Measurements from ENCODE around the gene CFC1B. TPM values are rescaled to one million over a fixed set of nuclear protein-coding genes. Genes with fewer than 3 reads are reported as not detected.
"Not testable (repeated sequence)": the region's sequence is repeated elsewhere in the genome, so short reads cannot be mapped to it uniquely, and the experiment has no call there.

CFC1B gene
- polyA plus RNA-seq, 1 experiment: not detected

DNA sequence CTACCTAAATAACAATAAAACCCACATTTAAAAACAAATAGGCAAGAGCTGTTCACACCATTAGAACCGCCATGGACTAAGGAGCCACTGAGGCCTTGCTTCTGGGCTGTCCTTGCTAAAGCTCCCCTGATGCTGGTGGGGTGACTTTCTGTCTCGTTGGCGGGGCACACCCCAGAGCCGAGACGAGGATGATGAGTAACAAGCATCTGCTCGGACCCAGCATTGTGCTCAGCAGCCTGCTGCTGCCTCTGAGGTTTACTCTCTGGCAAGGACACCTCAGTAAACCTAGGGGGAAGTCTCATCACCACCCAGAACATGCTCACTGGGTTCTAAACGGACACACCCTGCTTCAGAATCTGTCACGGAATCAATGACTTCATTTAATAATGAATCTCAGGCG lies 10.7 kb downstream of the CFC1B start:
- H3K9me3 ChIP-seq (ENCODE audit: control insufficient read depth, insufficient read depth, low read length); DNase-seq (ENCODE audit: low read depth, low spot score); H3K27me3 ChIP-seq (ENCODE audit: control insufficient read depth, insufficient read depth, low read length); POLR2A ChIA-PET; CTCF ChIA-PET; H3K4me3 ChIP-seq (ENCODE audit: low read depth, low read length); H3K27ac ChIP-seq (ENCODE audit: low read depth, low read length): not testable (repeated sequence)

DNA sequence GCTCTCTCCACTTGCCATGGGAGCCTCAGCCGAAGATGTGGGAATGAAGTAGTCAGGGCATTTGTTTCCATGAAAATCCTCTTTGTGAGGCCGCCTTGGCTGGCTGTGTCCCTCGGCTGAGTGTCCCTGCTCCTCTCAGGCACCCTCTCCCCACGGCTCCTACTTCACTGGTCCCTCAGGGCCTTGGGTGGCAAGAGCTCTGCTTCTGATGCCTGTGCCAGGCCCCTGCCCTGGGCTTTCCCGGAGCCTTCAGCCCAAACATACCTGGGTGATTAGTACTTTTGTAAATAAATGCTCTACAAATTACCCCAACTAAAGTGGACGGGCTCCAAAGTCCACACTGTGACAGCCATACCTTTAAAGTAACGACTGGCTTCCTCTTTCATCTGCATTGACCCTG lies 15.6 kb downstream of the CFC1B start:
- H3K9me3 ChIP-seq (ENCODE audit: control insufficient read depth, insufficient read depth, low read length); H3K27me3 ChIP-seq (ENCODE audit: control insufficient read depth, insufficient read depth, low read length); CTCF ChIA-PET; H3K27ac ChIP-seq (ENCODE audit: low read depth, low read length); DNase-seq (ENCODE audit: low read depth, low spot score); H3K4me3 ChIP-seq (ENCODE audit: low read depth, low read length); POLR2A ChIA-PET: not testable (repeated sequence)

DNA sequence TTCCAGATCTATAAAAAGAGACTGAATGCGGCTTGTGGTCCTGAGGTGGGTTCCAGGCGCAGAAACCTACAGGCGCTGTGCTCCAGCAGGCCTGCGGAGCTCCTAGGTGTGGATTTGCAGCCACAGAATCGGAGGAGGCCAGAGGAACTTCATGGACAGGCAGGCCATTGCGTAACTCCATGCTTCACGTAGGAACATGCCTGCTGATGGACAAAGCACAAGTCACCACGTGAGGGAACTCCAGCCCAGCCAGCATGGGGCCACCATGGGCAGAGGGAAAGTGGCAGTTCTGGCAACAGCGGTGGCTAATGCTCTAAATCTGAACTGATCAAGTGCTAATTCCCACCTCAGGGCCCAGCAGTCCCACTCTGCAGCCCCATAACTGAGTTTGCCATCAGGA lies 17.2 kb downstream of the CFC1B start:
- H3K4me3 ChIP-seq (ENCODE audit: low read depth, low read length); H3K9me3 ChIP-seq (ENCODE audit: control insufficient read depth, insufficient read depth, low read length); H3K27me3 ChIP-seq (ENCODE audit: control insufficient read depth, insufficient read depth, low read length); H3K27ac ChIP-seq (ENCODE audit: low read depth, low read length); CTCF ChIA-PET; DNase-seq (ENCODE audit: low read depth, low spot score); POLR2A ChIA-PET: not testable (repeated sequence)

DNA sequence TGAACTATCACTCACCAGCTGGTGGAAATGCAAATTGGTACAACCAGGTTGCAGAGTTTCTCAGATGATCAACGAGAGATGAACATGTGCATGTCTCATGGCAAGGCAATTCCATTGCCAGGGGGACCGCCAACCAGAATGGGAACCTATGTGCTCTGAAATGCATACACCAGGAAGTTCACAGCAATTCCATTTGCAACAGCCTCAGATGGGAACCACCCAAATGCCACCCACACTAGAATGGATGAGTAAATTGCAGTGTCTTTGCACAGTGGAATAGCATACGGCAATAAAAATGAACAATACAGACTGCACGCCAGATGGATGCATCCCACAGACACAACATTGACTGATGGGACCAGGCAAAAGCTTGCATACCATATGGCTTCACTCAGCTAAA lies 21.8 kb downstream of the CFC1B start:
- H3K27ac ChIP-seq (ENCODE audit: low read depth, low read length); H3K4me3 ChIP-seq (ENCODE audit: low read depth, low read length); H3K27me3 ChIP-seq (ENCODE audit: control insufficient read depth, insufficient read depth, low read length); CTCF ChIA-PET; DNase-seq (ENCODE audit: low read depth, low spot score); POLR2A ChIA-PET; H3K9me3 ChIP-seq (ENCODE audit: control insufficient read depth, insufficient read depth, low read length): not testable (repeated sequence)

DNA sequence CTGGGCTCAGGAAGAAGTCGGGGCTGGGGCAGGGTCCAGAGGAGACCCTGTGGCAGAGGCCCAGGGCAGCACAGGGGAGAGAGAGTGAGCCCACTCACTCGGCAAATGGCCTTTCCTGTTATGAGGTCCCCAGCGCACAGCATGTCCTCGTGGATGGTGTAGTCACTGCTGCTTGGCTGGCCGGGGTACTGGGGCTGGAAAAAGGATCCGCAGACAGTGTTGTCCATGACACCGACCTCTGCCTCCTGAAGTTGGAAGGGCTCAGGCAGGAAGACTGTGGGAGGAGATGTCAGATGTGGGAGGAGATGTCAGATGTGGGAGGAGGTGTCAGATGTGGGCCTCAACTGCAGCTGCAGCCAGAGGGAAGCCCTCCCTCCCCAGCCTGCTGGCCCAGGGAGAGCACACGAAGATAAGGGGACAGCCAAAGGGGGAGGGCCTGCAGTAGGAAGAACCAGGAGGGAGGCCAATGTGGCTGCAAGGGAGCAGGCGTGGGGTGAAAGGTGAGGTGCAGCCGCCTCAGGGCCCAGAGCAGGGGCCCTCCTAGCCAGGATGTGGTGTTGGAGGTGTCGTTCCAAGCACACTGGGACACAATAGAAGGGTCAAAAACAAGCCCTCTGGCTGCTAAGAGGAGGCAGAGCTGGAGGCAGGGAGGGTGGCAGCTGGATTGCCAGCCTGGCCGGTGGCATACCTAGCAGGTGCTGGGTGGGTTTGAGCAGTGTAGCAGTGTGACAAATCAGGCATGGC lies 22.9 kb downstream of the CFC1B start:
- CTCF ChIA-PET; H3K27me3 ChIP-seq (ENCODE audit: control insufficient read depth, insufficient read depth, low read length); H3K27ac ChIP-seq (ENCODE audit: low read depth, low read length); POLR2A ChIA-PET; H3K4me3 ChIP-seq (ENCODE audit: low read depth, low read length); DNase-seq (ENCODE audit: low read depth, low spot score); H3K9me3 ChIP-seq (ENCODE audit: control insufficient read depth, insufficient read depth, low read length): not testable (repeated sequence)

DNA sequence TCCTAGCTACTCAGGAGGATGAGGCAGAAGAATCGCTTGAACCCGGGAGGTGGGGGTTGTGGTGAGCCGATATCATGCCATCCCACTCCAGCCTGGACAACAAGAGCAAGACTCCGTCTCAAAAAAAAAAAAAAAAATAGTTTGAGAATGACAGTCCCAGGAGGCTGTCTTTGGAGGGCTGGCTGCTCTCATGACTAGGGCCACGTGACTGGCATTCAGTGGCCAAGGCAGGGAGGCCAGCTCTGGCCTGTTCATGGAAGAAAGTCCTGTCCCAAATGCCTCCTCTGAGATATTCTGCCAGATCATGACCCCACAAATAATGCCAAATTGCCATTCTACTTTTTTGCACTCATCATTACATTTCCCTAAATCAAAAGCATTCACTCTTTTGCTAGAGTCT lies 24.0 kb downstream of the CFC1B start:
- POLR2A ChIA-PET; H3K4me3 ChIP-seq (ENCODE audit: low read depth, low read length); DNase-seq (ENCODE audit: low read depth, low spot score): not testable (repeated sequence)

DNA sequence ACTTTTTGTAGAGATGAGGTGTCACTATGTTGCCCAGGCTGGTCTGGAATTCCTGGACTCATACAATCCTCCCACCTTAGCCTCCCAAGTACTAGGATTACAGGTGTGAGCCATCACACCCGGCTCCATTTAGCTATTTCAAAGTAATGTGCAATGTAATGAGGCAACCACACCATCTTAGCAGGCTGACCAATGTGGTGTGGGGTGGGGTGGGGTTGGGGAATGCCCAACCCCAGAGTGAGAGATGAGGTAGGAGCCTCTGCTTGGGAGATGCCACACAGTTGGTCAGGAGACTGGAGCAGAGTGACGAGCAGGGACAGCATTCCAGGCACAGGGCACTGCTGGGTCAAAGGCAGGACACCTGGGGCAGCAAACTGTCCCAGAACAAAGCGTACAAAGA lies 27.4 kb downstream of the CFC1B start:
- H3K27me3 ChIP-seq (ENCODE audit: control insufficient read depth, insufficient read depth, low read length); H3K27ac ChIP-seq (ENCODE audit: low read depth, low read length); DNase-seq (ENCODE audit: low read depth, low spot score); CTCF ChIA-PET; H3K9me3 ChIP-seq (ENCODE audit: control insufficient read depth, insufficient read depth, low read length); H3K4me3 ChIP-seq (ENCODE audit: low read depth, low read length); POLR2A ChIA-PET: not testable (repeated sequence)

More for the DNA sequence above, 24.0 kb downstream of the CFC1B start:
- CTCF ChIA-PET; H3K27ac ChIP-seq (ENCODE audit: low read depth, low read length); H3K27me3 ChIP-seq (ENCODE audit: control insufficient read depth, insufficient read depth, low read length); H3K9me3 ChIP-seq (ENCODE audit: control insufficient read depth, insufficient read depth, low read length): not testable (repeated sequence)

DNA sequence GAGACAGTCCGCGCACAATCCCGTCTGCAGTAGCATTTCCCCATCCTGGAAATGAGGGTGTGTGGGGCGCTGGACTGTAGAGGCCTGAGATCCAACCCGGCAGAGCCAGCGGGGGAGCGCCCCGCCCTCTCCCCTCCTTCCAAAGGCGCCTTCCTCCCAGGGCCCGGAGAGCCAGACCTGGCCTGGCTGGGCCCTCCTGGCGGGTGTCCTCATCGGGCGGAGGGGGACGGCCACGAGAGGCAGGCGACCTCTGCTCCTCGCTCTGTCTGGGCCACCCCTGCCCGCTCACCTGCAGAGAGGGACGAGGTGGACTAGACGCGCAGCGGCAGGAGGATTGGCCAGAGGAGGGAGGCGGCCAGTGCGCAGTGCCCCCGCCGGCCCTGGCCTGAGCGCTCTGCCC lies 28.5 kb downstream of the CFC1B start:
- H3K4me3 ChIP-seq (ENCODE audit: low read depth, low read length); CTCF ChIA-PET; DNase-seq (ENCODE audit: low read depth, low spot score); H3K27me3 ChIP-seq (ENCODE audit: control insufficient read depth, insufficient read depth, low read length); H3K27ac ChIP-seq (ENCODE audit: low read depth, low read length); POLR2A ChIA-PET; H3K9me3 ChIP-seq (ENCODE audit: control insufficient read depth, insufficient read depth, low read length): not testable (repeated sequence)

DNA sequence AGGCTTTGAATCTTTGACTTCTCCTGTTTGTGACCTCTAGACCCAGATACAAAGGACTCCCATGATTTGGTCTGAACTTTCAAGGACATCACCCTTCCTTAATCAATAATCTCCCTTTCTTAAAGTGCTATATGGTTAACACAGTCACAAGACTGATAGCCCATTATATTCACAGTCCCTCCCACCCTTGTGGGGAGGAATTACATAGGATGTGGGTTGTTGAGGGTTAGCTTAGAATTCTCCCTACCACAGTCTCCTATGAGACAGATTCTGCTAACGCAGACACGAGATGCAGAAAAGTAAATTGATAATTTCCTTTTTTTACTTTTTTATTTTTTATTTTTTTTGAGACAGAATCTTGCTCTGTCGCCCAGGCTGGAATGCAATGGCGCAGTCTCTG lies 33.2 kb downstream of the CFC1B start:
- H3K9me3 ChIP-seq (ENCODE audit: control insufficient read depth, insufficient read depth, low read length); DNase-seq (ENCODE audit: low read depth, low spot score); H3K27me3 ChIP-seq (ENCODE audit: control insufficient read depth, insufficient read depth, low read length); H3K4me3 ChIP-seq (ENCODE audit: low read depth, low read length); H3K27ac ChIP-seq (ENCODE audit: low read depth, low read length); CTCF ChIA-PET; POLR2A ChIA-PET: not testable (repeated sequence)

DNA sequence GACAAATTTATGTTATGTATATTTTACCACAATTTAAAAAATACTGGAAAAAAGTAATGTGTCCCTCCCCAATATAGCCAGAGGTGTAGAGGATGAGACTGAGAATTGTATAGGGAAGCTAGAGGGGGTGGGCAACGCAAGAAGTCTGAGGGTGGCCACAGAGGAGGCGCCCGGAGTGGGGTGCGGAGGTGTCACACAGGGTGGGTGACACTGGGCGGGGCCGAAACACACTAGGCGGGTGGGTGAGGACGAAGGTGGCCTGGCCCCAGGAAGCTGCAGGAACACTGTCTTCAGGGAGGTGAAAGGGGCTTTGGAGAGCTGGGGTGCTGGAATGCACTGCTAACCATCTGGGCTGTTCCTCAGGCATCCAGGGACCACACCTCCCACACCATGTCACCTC lies 35.4 kb downstream of the CFC1B start:
- H3K9me3 ChIP-seq (ENCODE audit: control insufficient read depth, insufficient read depth, low read length); H3K4me3 ChIP-seq (ENCODE audit: low read depth, low read length); POLR2A ChIA-PET; CTCF ChIA-PET; DNase-seq (ENCODE audit: low read depth, low spot score); H3K27me3 ChIP-seq (ENCODE audit: control insufficient read depth, insufficient read depth, low read length); H3K27ac ChIP-seq (ENCODE audit: low read depth, low read length): not testable (repeated sequence)

DNA sequence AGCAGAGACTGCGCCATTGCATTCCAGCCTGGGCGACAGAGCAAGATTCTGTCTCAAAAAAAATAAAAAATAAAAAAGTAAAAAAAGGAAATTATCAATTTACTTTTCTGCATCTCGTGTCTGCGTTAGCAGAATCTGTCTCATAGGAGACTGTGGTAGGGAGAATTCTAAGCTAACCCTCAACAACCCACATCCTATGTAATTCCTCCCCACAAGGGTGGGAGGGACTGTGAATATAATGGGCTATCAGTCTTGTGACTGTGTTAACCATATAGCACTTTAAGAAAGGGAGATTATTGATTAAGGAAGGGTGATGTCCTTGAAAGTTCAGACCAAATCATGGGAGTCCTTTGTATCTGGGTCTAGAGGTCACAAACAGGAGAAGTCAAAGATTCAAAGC lies 45.1 kb downstream of the CFC1B start:
- CTCF ChIA-PET; POLR2A ChIA-PET; H3K4me3 ChIP-seq (ENCODE audit: low read depth, low read length); H3K27ac ChIP-seq (ENCODE audit: low read depth, low read length); H3K9me3 ChIP-seq (ENCODE audit: control insufficient read depth, insufficient read depth, low read length); H3K27me3 ChIP-seq (ENCODE audit: control insufficient read depth, insufficient read depth, low read length); DNase-seq (ENCODE audit: low read depth, low spot score): not testable (repeated sequence)

DNA sequence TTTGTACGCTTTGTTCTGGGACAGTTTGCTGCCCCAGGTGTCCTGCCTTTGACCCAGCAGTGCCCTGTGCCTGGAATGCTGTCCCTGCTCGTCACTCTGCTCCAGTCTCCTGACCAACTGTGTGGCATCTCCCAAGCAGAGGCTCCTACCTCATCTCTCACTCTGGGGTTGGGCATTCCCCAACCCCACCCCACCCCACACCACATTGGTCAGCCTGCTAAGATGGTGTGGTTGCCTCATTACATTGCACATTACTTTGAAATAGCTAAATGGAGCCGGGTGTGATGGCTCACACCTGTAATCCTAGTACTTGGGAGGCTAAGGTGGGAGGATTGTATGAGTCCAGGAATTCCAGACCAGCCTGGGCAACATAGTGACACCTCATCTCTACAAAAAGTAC lies 50.9 kb downstream of the CFC1B start:
- DNase-seq (ENCODE audit: low read depth, low spot score); CTCF ChIA-PET; H3K27ac ChIP-seq (ENCODE audit: low read depth, low read length); POLR2A ChIA-PET; H3K27me3 ChIP-seq (ENCODE audit: control insufficient read depth, insufficient read depth, low read length); H3K4me3 ChIP-seq (ENCODE audit: low read depth, low read length); H3K9me3 ChIP-seq (ENCODE audit: control insufficient read depth, insufficient read depth, low read length): not testable (repeated sequence)

DNA sequence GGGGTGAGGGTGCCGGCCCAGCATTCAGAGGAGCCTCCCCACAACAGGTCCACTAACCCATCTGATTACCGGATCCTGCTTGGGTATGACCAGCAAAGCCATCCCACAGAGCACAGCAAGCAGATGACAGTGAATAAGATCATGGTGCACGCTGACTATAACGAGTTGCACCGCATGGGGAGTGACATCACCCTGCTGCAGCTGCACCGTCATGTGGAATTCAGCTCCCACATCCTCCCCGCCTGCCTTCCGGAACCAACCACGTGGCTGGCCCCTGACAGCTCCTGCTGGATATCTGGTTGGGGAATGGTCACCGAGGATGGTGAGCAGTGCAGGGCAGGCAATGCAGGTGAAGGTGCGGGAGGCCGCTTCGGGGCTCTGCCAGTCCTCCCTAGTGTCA lies 53.2 kb downstream of the CFC1B start:
- H3K27ac ChIP-seq (ENCODE audit: low read depth, low read length); H3K4me3 ChIP-seq (ENCODE audit: low read depth, low read length); DNase-seq (ENCODE audit: low read depth, low spot score); POLR2A ChIA-PET; H3K9me3 ChIP-seq (ENCODE audit: control insufficient read depth, insufficient read depth, low read length); H3K27me3 ChIP-seq (ENCODE audit: control insufficient read depth, insufficient read depth, low read length); CTCF ChIA-PET: not testable (repeated sequence)

Data from AG04450 (cell line).